HG03039 (cell line): ENCODE data around the gene RELL1.

Experiments used
- ATAC-seq: cut with Tn5 transposase; IDR thresholded peaks from one replicate; pipeline ENCODE4 v1.9.1; 2021; ENCODE audit warnings: mild to moderate bottlenecking, moderate library complexity; ENCODE audit not compliant: unreplicated experiment

RELL1 gene

DNA sequence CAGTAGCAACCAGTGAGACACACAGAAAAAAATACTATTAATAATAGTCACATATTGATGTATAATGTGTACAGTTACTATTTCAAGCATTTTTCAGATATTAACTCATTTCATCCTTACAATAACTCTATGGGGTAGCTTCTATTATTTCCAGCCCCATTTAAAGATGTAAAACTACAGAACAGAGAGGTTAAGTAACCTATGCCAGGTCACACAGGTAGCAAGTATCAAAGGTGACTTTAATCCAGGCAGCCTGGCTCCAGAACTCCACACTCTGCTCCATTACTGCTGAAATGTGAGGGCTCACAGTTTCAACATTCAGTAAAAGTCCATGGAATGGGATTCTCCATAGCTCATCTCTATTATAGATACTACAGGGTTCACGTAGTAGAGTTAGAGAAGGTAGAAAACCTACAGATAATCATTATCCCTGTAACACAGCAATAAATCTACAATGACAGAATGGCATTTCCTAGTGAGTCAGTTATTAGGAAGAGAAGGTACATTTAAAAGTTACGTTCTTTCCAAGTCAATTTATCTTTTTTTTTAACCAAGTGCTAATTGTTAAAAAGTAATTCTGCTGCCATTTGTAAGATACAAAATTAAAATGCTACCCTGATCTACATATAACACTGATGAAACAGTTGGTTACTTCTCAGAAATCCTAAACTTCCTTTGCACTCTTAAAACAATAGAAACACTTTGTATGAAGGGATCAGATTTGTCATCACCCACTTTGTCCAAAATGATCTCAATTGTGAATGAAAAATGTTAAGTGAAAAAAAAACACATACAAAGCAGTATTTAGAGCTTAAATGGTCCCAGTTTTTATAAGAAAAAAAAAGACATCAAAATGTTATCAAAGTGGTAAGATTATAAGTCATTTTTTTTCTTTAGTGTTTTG, 18.7 kb downstream of the RELL1 start:
- ATAC-seq: no peak

DNA sequence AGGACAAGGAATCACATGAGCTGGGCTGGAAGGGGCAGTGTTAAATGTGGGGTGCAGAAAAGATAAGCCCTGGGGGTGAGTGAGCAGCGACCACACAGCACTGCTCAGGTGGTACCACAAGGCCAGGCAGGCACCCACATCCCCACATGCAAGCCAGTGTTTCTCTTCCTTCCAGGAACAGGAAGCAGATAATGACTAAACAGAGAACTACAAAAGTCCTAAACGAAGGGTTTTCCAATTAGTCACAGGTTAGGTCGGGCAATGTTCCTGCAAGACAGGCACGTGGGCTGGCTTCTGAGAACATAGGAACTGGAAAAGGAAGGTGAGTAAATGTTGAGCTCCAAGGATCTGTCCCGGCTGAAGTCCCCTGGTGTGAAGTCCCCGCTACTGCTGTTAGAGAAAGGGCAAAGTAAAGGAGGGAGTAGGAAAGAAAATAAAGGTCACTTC, 19.5 kb downstream of the RELL1 start:
- no peak for ATAC-seq

- no peak for ATAC-seq
These were observed 20.5 kb downstream of the RELL1 start for GRCh38 chr4:37665333-37666320.

- no peak for ATAC-seq
These were observed 21.5 kb downstream of the RELL1 start for GRCh38 chr4:37664696-37665095.

DNA sequence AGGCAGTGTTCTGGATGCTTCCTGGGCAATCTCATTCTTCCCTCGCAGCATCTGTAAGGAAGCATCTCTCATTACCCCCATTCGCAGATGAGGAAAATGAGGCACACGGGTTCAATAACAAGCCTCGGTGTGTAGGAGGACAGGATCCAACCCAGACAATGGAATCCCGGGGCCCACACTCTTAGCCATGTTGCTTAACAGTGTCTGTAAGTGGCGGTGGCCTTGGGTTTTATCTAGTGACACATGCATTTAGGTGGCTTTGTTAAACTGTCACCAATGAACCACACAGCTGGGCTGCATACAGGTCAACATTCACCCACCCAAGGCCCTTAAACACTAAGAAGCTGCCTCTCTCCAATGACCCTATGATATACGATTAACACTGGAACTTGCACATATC, 22.6 kb downstream of the RELL1 start:
- no peak for ATAC-seq

DNA sequence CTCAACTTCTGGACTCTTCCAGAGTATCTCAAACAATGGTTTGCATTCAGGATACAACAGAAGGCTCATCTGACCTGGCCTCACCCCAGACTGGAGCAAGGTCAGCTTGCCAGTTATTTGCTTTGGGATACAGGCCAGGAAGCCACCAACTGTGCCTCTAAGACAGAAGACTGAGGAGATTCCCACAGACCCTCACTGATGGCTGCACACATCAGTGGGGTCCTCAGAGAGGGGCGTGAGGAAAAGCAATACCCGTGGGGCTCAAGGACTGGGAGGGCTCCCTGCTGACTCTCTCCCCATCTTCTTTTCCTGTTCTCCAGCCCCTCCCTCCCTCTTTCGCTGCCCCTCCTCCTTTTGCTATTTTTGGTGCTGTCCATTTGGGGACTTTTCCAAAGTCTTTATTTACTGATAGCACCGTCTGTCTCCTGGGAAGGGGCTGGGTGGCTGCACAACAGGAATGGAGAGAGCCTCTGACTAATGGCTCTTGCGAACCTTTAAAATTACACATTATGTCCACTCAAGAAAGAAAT, 23.2 kb downstream of the RELL1 start:
- ATAC-seq: no peak

GRCh38 chr4:37662251-37662650, 23.9 kb downstream of the RELL1 start:
- no peak for ATAC-seq

DNA sequence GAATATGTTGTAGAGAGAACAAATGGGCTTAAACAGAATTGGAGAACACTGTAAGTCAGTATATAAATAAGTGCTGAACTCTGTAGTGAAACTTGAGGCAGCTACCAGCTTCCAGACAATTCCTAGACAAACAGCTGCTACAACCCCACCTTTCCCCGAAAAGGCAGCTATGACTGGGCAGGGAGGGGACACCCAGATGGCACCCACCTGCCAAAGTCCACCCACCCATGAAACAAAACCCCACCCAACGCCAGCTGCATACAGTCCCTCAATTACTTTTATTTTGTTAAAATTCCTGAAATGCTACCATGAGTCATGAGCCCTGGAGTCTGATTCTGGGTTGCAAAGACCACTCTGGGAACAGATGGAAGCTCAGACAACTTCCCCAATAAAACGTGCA, 24.4 kb downstream of the RELL1 start:
- ATAC-seq: no peak

DNA sequence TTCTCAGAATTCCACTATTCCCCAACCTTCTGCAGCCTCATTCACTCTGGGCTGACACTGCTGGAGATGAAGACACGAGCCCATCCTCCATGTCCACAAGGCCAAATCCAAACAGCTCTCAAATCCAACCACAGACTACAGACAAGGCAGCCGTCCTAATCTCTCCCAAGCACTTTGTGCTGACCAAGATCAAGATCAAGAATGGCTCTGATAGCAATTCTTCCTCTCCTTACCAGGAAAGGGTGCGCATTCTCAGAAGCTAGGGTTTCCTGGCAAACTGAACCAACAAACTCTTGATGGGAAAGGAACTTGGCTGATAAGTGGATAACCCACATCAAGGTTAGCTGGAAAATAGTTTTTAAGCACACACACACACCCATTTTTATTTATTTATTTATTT, 26.5 kb downstream of the RELL1 start:
- no peak for ATAC-seq

DNA sequence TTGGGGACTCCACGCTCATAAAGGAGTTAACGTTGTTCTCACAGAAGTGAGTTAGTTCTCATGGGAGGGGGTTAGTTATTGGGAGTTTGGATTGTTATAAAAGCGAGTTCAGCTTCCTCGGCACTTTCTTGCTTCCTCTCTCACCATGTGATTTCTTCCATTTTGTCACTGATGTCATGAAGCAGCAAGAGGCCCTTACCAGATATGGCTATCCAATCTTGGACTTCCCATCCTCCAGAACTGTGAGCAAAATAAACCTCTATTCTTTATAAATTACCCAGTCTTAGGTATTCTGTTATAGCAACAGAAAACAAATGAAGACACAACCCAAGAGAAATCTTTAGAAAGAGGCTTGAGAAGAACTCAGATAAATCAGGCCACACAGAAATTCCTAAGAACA, 29.5 kb downstream of the RELL1 start:
- no peak for ATAC-seq

- no peak for ATAC-seq
These were observed 32.6 kb downstream of the RELL1 start for GRCh38 chr4:37653601-37654000.

- ATAC-seq: no peak
These were observed 33.2 kb downstream of the RELL1 start for GRCh38 chr4:37652747-37653527.

- no peak for ATAC-seq
These were observed 34.3 kb downstream of the RELL1 start for GRCh38 chr4:37651781-37652377.

DNA sequence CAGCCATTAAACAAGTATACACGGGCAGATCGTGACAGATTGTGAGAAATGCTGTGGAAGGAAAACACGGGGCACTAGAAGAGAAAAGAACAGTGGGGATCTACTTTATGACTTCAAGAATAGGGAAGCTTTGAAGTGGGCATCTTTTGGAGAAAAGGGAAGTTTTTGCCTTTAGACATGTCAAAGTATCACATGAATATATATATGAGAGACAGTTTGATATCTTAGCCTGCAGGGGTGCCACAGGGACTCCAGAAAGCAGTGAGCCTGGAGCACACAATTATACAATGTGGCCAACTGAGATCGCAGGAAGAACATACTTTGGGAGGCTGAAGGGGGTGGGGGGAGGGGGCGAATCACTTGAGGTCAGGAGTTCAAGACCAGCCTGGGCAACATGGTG, 35.7 kb downstream of the RELL1 start:
- no peak for ATAC-seq

- no peak for ATAC-seq
These were observed 36.9 kb downstream of the RELL1 start for GRCh38 chr4:37649268-37649667.

DNA sequence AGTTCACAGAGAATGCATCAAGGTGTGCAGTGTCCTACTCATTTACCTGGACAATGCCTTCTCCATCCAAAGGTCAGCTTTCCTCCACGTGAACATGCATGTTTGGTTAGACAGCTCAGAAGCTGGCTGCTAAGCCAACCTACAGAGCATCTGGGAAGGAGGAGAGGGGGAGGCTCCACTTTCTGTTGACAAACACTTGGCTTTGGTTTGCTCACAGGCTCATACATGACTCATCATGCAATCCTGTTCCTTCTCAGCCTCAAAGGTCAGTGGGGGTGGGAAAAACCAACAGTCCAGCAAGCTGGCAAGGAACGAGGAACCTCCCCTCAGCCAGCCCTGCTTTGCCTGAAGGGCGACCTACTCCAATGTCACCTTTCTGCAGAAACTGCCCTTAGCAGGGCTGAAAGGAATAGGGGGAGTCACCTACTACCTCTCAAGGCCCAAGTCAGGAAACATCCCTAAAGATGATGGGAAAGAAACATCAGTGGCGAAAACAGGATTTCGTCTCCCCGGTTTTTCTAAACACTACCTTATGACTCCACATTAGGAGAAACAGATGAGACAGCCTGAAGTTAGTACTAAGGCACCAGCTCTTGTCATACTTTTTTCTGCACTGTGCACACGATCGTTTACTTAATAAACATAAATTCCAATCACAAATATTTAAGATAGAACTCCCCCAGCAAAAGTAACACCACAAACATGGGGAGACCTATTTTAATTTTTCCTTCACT, 37.9 kb downstream of the RELL1 start:
- ATAC-seq: no peak

- ATAC-seq: no peak
These were observed 39.9 kb downstream of the RELL1 start for GRCh38 chr4:37646247-37646646.

GRCh38 chr4:37645736-37646135, 40.4 kb downstream of the RELL1 start:
- no peak for ATAC-seq

DNA sequence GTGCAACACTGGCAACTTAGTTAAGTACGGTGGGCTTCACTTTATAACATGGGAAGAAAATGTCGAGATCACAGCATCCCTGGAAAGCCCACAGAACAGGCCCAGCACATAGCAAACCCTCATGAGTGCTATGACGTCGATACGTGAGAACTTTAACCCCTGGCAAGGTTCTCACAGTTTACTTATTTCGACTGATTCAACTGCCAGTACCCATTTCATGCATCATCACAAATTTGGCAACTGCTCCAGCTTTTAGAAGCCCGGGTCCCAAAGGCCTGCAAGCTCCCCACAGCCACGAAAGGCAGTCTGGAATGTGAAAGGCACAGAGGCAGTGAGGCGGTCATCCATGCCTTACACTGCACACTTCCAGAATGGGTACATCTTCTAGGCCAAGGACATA, 41.2 kb downstream of the RELL1 start:
- ATAC-seq: no peak
